ENCODE measurements around the gene MAP1A.

Gene MAP1A
- 5.2 to 20.5 (median 16.3) reads per million in 3 donors for total RNA-seq

DNA sequence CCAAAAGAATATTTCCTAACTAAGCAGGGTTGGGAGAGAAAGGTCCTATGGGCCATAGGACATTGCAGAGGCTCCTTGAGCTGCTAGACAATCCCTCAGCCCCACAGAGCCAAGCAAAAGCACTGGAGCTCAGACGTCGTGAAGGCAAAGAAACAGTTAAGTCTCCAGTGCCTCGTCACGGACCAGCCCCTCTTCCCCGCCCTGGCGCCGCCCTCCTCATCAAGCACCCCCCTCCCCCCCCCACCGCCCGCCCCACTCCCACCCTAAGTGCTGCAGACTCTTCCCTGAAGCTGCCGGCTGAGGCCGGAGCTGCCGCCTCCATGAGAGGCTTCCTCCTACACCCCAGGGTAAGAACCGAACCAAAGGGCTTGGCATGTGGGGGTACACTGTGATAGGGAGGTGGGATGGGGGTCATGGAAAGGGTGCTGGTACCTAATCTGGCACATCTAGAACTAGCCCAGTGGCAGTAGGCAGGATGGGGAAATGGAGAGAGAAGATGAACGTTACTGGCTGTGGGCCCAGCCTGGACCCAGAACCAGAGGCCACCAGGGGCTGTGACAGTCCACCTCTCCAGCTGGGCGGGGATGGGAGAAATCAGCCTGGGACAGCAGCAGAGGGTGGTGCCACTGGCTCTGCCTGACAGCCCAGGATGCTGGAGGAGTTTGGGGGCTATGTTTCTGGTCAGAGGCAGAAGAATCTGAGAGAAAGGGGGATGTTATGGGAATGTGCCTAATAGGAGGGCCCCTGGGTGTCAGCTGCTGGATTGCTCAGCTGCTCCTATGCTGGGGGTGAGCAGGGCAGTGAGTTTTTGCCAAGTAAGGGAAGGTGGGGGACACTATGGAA lies at the start of gene MAP1A:
TSS of gene MAP1A (plus strand) at position 255 of the 843 bp plus-strand sequence. CDS start 3,866 bp downstream, outside the sequence.
- Histone ChIP-seq H3K27ac (ENCODE audit: insufficient read depth, low read length, poor library complexity, severe bottlenecking) (no peak within 1 kb of the TSS), H3K27me3 (replicated peaks; ENCODE audit: control insufficient read depth, insufficient read depth, low read length, poor library complexity, severe bottlenecking) (no peaks in the 10 kb centered on the region), H3K4me1 (ENCODE audit: control insufficient read depth, insufficient read depth, low read length, poor library complexity, severe bottlenecking) (peaks cover 17% of the 10 kb centered on the region), H3K4me3 (ENCODE audit: insufficient read depth, low read depth, low read length, poor library complexity, severe bottlenecking) (no peak within 1 kb of the TSS), H3K9me3 (ENCODE audit: control insufficient read depth, low read length) (no peaks in the 10 kb centered on the region), H3K36me3 (ENCODE audit: control insufficient read depth, insufficient read depth, low read length) (peaks cover 8% of the 10 kb centered on the region)
- no peak for DNase-seq

- H3K36me3 ChIP-seq (ENCODE audit: control insufficient read depth, insufficient read depth, low read length), result peaks cover 35% of the 10 kb centered on the region
- no peaks in the 10 kb centered on the region for H3K9me3 ChIP-seq (ENCODE audit: control insufficient read depth, low read length)
- H3K4me3 ChIP-seq (ENCODE audit: insufficient read depth, low read depth, low read length, poor library complexity, severe bottlenecking), result no peak overlapping the region
- no peak for DNase-seq
- no peaks in the 10 kb centered on the region for H3K27me3 ChIP-seq (replicated peaks; ENCODE audit: control insufficient read depth, insufficient read depth, low read length, poor library complexity, severe bottlenecking)
- H3K4me1 ChIP-seq (ENCODE audit: control insufficient read depth, insufficient read depth, low read length, poor library complexity, severe bottlenecking), result no peaks in the 10 kb centered on the region
- H3K27ac ChIP-seq (ENCODE audit: insufficient read depth, low read length, poor library complexity, severe bottlenecking), result no peak overlapping the region
Observed at GRCh38 chr15:43469867-43470266, 47.5 kb upstream of the MAP1A start.

- peaks cover 52% of the 10 kb centered on the region for H3K36me3 ChIP-seq (ENCODE audit: control insufficient read depth, insufficient read depth, low read length)
- no peaks in the 10 kb centered on the region for H3K4me1 ChIP-seq (ENCODE audit: control insufficient read depth, insufficient read depth, low read length, poor library complexity, severe bottlenecking)
- no peaks in the 10 kb centered on the region for H3K27me3 ChIP-seq (replicated peaks; ENCODE audit: control insufficient read depth, insufficient read depth, low read length, poor library complexity, severe bottlenecking)
- no peaks in the 10 kb centered on the region for H3K9me3 ChIP-seq (ENCODE audit: control insufficient read depth, low read length)
- no peak overlapping the region for H3K4me3 ChIP-seq (ENCODE audit: insufficient read depth, low read depth, low read length, poor library complexity, severe bottlenecking)
- DNase-seq, result no peak
- H3K27ac ChIP-seq (ENCODE audit: insufficient read depth, low read length, poor library complexity, severe bottlenecking), result no peak overlapping the region
Observed at GRCh38 chr15:43471975-43472374, 45.4 kb upstream of the MAP1A start.

- Histone ChIP-seq H3K27me3 (replicated peaks; ENCODE audit: control insufficient read depth, insufficient read depth, low read length, poor library complexity, severe bottlenecking) (no peaks in the 10 kb centered on the region), H3K36me3 (ENCODE audit: control insufficient read depth, insufficient read depth, low read length) (peaks cover 57% of the 10 kb centered on the region), H3K9me3 (ENCODE audit: control insufficient read depth, low read length) (no peaks in the 10 kb centered on the region), H3K27ac (ENCODE audit: insufficient read depth, low read length, poor library complexity, severe bottlenecking) (no peak overlapping the region), H3K4me1 (ENCODE audit: control insufficient read depth, insufficient read depth, low read length, poor library complexity, severe bottlenecking) (no peaks in the 10 kb centered on the region), H3K4me3 (ENCODE audit: insufficient read depth, low read depth, low read length, poor library complexity, severe bottlenecking) (no peak overlapping the region)
- no peak for DNase-seq
Observed at GRCh38 chr15:43473885-43474284, 43.5 kb upstream of the MAP1A start.

- Histone ChIP-seq H3K4me3 (ENCODE audit: insufficient read depth, low read depth, low read length, poor library complexity, severe bottlenecking) (no peak overlapping the region), H3K27me3 (replicated peaks; ENCODE audit: control insufficient read depth, insufficient read depth, low read length, poor library complexity, severe bottlenecking) (no peaks in the 10 kb centered on the region), H3K27ac (ENCODE audit: insufficient read depth, low read length, poor library complexity, severe bottlenecking) (no peak overlapping the region), H3K4me1 (ENCODE audit: control insufficient read depth, insufficient read depth, low read length, poor library complexity, severe bottlenecking) (no peaks in the 10 kb centered on the region), H3K9me3 (ENCODE audit: control insufficient read depth, low read length) (no peaks in the 10 kb centered on the region), H3K36me3 (ENCODE audit: control insufficient read depth, insufficient read depth, low read length) (peaks cover 17% of the 10 kb centered on the region)
- DNase-seq, result no peak
Observed at GRCh38 chr15:43483297-43484128, 33.9 kb upstream of the MAP1A start.

DNA sequence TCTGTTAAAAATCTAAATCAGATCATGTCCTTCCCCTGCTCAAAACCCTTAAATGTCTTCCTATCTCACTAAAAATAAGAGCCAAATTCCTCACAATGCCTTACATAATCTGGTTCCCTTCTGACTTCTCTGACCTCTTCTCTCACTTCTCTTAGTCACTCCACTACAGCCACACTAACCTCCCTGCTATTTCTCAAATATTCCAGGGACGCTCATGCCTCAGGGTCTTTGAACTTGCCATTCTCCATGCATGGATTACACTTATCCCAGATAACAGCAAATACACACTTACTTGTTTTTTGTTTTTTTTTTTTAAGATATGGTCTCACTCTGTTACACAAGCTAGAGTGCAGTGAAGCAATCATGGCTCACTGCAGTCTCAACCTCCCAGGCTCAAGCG lies 33.0 kb upstream of the MAP1A start:
- H3K27me3 ChIP-seq (replicated peaks; ENCODE audit: control insufficient read depth, insufficient read depth, low read length, poor library complexity, severe bottlenecking), result no peaks in the 10 kb centered on the region
- peaks cover 6% of the 10 kb centered on the region for H3K4me1 ChIP-seq (ENCODE audit: control insufficient read depth, insufficient read depth, low read length, poor library complexity, severe bottlenecking)
- no peak for DNase-seq
- H3K36me3 ChIP-seq (ENCODE audit: control insufficient read depth, insufficient read depth, low read length), result peaks cover 8% of the 10 kb centered on the region
- H3K4me3 ChIP-seq (ENCODE audit: insufficient read depth, low read depth, low read length, poor library complexity, severe bottlenecking), result no peak overlapping the region
- H3K27ac ChIP-seq (ENCODE audit: insufficient read depth, low read length, poor library complexity, severe bottlenecking), result no peak overlapping the region
- H3K9me3 ChIP-seq (ENCODE audit: control insufficient read depth, low read length), result no peaks in the 10 kb centered on the region

DNA sequence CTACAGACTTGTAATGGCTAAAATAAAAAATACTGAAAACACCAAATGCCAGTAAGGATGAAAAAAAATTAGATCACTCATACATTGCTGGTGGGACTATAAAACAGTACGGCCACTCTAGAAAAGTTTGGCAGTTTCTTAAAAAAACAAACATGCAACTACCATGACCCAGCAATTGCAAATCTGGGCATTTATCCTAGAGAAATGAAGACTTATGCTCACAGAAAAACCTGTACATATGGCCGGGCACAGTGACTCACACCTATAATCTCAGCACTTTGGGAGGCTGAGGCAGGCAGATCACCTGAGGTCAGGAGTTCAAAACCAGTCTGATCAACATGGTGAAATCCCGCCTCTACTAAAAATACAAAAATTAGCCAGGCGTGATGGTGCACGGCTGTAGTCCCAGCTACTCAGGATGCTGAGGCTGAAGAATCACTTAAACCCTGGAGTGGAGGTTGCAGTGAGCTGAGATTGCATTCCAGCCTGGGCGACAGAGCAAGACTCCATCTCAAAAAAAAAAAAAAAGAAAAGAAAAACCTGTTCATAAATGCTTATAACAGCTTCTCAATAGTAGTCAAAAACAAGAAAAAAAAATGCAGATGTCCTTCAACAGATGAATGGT lies 30.0 kb upstream of the MAP1A start:
- Histone ChIP-seq H3K9me3 (ENCODE audit: control insufficient read depth, low read length) (no peaks in the 10 kb centered on the region), H3K36me3 (ENCODE audit: control insufficient read depth, insufficient read depth, low read length) (peaks cover 4% of the 10 kb centered on the region), H3K27me3 (replicated peaks; ENCODE audit: control insufficient read depth, insufficient read depth, low read length, poor library complexity, severe bottlenecking) (no peaks in the 10 kb centered on the region), H3K27ac (ENCODE audit: insufficient read depth, low read length, poor library complexity, severe bottlenecking) (no peak overlapping the region), H3K4me1 (ENCODE audit: control insufficient read depth, insufficient read depth, low read length, poor library complexity, severe bottlenecking) (peaks cover 9% of the 10 kb centered on the region), H3K4me3 (ENCODE audit: insufficient read depth, low read depth, low read length, poor library complexity, severe bottlenecking) (no peak overlapping the region)
- DNase-seq, result no peak

DNA sequence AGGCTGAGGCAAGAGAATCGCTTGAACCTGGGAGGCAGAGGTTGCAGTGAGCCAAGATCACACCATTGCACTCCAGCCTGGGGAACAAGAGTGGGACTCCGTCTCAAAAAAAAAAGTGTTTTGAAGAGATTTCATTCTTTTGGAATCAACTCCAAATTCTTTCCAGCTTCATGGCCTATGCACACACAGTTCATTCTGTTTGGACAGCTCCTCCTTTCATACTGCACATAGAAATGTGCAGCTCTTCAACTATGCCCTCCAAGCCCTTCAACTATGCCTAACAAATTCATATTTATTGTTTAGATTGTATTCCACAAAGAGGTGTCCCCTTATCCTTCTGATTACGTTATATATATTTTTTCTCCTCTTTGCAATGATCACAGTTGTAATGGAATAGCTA lies 28.6 kb upstream of the MAP1A start:
- Histone ChIP-seq H3K27ac (ENCODE audit: insufficient read depth, low read length, poor library complexity, severe bottlenecking) (no peak overlapping the region), H3K4me3 (ENCODE audit: insufficient read depth, low read depth, low read length, poor library complexity, severe bottlenecking) (no peak overlapping the region), H3K36me3 (ENCODE audit: control insufficient read depth, insufficient read depth, low read length) (peaks cover 4% of the 10 kb centered on the region), H3K4me1 (ENCODE audit: control insufficient read depth, insufficient read depth, low read length, poor library complexity, severe bottlenecking) (peaks cover 13% of the 10 kb centered on the region), H3K27me3 (replicated peaks; ENCODE audit: control insufficient read depth, insufficient read depth, low read length, poor library complexity, severe bottlenecking) (no peaks in the 10 kb centered on the region), H3K9me3 (ENCODE audit: control insufficient read depth, low read length) (no peaks in the 10 kb centered on the region)
- DNase-seq, result no peak

DNA sequence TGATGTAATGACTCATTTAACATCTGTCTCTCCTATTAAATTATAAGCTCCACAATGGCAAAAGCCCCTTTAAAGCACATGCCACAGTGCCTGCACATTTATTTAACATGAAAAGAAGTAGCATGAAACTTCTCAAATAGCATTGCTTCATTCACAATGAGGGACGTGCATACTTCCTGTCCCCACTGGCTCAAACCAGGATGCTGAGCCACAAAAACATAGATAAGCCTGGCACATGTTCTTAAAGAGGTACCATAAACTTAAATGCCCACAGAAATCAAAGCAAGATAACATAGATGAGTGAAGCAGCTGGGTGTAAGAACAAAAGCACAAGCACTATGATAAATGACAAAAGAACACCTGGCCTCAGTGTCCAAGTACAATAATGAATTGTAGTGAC lies 28.2 kb upstream of the MAP1A start:
- Histone ChIP-seq H3K36me3 (ENCODE audit: control insufficient read depth, insufficient read depth, low read length) (peaks cover 4% of the 10 kb centered on the region), H3K27me3 (replicated peaks; ENCODE audit: control insufficient read depth, insufficient read depth, low read length, poor library complexity, severe bottlenecking) (no peaks in the 10 kb centered on the region), H3K4me3 (ENCODE audit: insufficient read depth, low read depth, low read length, poor library complexity, severe bottlenecking) (no peak overlapping the region), H3K4me1 (ENCODE audit: control insufficient read depth, insufficient read depth, low read length, poor library complexity, severe bottlenecking) (peaks cover 13% of the 10 kb centered on the region), H3K9me3 (ENCODE audit: control insufficient read depth, low read length) (no peaks in the 10 kb centered on the region), H3K27ac (ENCODE audit: insufficient read depth, low read length, poor library complexity, severe bottlenecking) (no peak overlapping the region)
- no peak for DNase-seq

Data from effector memory CD4-positive, alpha-beta T cell (primary cell).